K562 (cell line): ENCODE data around the gene SEC14L1. TPM values are rescaled to one million over a fixed set of nuclear protein-coding genes. Genes with fewer than 3 reads are reported as not detected.
A peak's percentile ranks its signal among the peaks of the same experiment; 100 is the strongest.

Experiments used
- CBX8 ChIP-seq: fragments of 200-600 bp; sonication (generic); IDR thresholded peaks from 2 replicates; pipeline ENCODE4 v1.6.1; 2012; ENCODE audit warnings: borderline replicate concordance, mixed run types, low read depth, mild to moderate bottlenecking, moderate library complexity, mixed read lengths, low read length, control low read depth, inconsistent platforms; ENCODE audit not compliant: poor library complexity, severe bottlenecking; ENCODE audit errors: extremely low read depth
- ESRRB ChIP-seq: fragments of 250-450 bp; sonication (Bioruptor Pico); IDR thresholded peaks from 2 replicates; pipeline ENCODE4 v1.5.0; 2020; ENCODE audit warnings: mild to moderate bottlenecking, moderate library complexity, borderline replicate concordance
- GATAD2A ChIP-seq: fragments of 450-650 bp; IDR thresholded peaks from 2 replicates; pipeline ENCODE4 v1.6.1; 2017
- HIVEP1 ChIP-seq: fragments of 250-450 bp; sonication (Bioruptor Pico); IDR thresholded peaks from 2 replicates; pipeline ENCODE4 v1.4.0; 2020; ENCODE audit warnings: mild to moderate bottlenecking
- HMG20A ChIP-seq: fragments of 450-650 bp; formaldehyde crosslinking; conservative IDR thresholded peaks from 2 replicates; pipeline ENCODE4 v1.4.0; 2020; ENCODE audit warnings: mild to moderate bottlenecking, mixed read lengths
- JUN ChIP-seq, 2 experiments: sonication (generic) in 1 of 2; formaldehyde crosslinking in 1 of 2; IDR thresholded peaks; 2 replicates each; pipeline versions ENCODE4 v1.6.1 to v1.8.0; 2012 to 2022; ENCODE audit warnings: borderline replicate concordance in 2 of 2, mild to moderate bottlenecking in 2 of 2, improper control_type of control experiment in 1 of 2, low read depth in 1 of 2, low read length in 1 of 2, missing genetic modification reagents in 1 of 2
- NELFE ChIP-seq: IDR thresholded peaks from 2 replicates; pipeline ENCODE4 v1.6.1; 2011; ENCODE audit warnings: mild to moderate bottlenecking; ENCODE audit not compliant: insufficient read depth, insufficient read length
- POLR2G ChIP-seq: fragments of 200-400 bp; formaldehyde crosslinking; IDR thresholded peaks from 2 replicates; pipeline ENCODE4 v1.6.1; 2017; ENCODE audit warnings: low read depth, mild to moderate bottlenecking, antibody characterized with exemption, low read length, moderate library complexity
- RFX5 ChIP-seq: IDR thresholded peaks from 2 replicates; pipeline ENCODE4 v1.6.1; 2011; ENCODE audit warnings: low read depth, mild to moderate bottlenecking, improper control_type of control experiment, low read length
- SMAD3 ChIP-seq: fragments of 450-650 bp; formaldehyde crosslinking; conservative IDR thresholded peaks from 2 replicates; pipeline ENCODE4 v1.4.0; 2020; ENCODE audit warnings: mild to moderate bottlenecking
- SNRNP70 ChIP-seq: fragments of 200-400 bp; formaldehyde crosslinking; optimal IDR thresholded peaks from 2 replicates; pipeline ENCODE3; 2017; ENCODE audit warnings: low read depth, low read length
- TAL1 ChIP-seq: fragments of 450-650 bp; IDR thresholded peaks from 2 replicates; pipeline ENCODE4 v1.6.1; 2016; ENCODE audit warnings: mild to moderate bottlenecking
- ZNF143 ChIP-seq: sonication (generic); formaldehyde crosslinking; IDR thresholded peaks from 2 replicates; pipeline ENCODE4 v1.9.0; 2022; ENCODE audit warnings: mild to moderate bottlenecking, missing genetic modification reagents
- ZNF23 ChIP-seq: fragments of 250-450 bp; sonication (Bioruptor Pico); IDR thresholded peaks from 2 replicates; pipeline ENCODE4 v1.4.0; 2020; ENCODE audit warnings: mild to moderate bottlenecking
- polyA plus RNA-seq, 8 experiments: library from polyadenylated mRNA; depleted of rRNA in 4 of 8; stranded (reverse) in 5 of 8; unstranded in 3 of 8; fragments of >200 nt; fragmentation: Nextera tagmentation in 2 of 8; fragmentation: Illumina TruSeq in 1 of 8; extraction: Ambion mirVana in 2 of 8; extraction: Trizol in 1 of 8; gene quantifications; 2 replicates each; pipeline versions ENCODE4 v1.2.1 to v1.2.3, GENCODE V29; 2011 to 2014; ENCODE audit warnings: inconsistent platforms in 1 of 8, missing spikeins in 1 of 8
- total RNA-seq, 7 experiments: library from RNA; depleted of rRNA in 6 of 7; stranded (reverse); fragments of >200 nt in 6 of 7; fragmentation: Illumina TruSeq in 2 of 7; extraction: Trizol in 2 of 7; gene quantifications; 2 replicates each; pipeline versions ENCODE4 v1.2.1 to v1.2.3, GENCODE V29; 2011 to 2021; ENCODE audit warnings: low replicate concordance in 1 of 7
- TF ChIP-seq, protein P1 (sequence below): conservative IDR thresholded peaks from 2 replicates; pipeline ENCODE4 v1.6.1; 2011; ENCODE audit warnings: low read depth, mild to moderate bottlenecking, low read length; ENCODE audit not compliant: control insufficient read depth
- TF ChIP-seq, protein P2 (sequence below): fragments of 250-450 bp; sonication (Bioruptor Pico); IDR thresholded peaks from 2 replicates; pipeline ENCODE4 v1.5.0; 2021
- TF ChIP-seq, protein P3 (sequence below): sonication (generic); formaldehyde crosslinking; IDR thresholded peaks from 2 replicates; pipeline ENCODE4 v1.8.1; 2023; ENCODE audit warnings: missing genetic modification reagents, mild to moderate bottlenecking, borderline replicate concordance
- TF ChIP-seq, protein P4 (sequence below): fragments of 250-450 bp; sonication (Bioruptor Pico); IDR thresholded peaks from 2 replicates; pipeline ENCODE4 v1.8.0; 2022; ENCODE audit warnings: moderate library complexity, mild to moderate bottlenecking, inconsistent platforms

The SEC14L1 gene
- total and polyA plus RNA-seq, 9 of the 15 experiments (the other 6 are each of a cell fraction or from before 2014, with no cell fraction given): 3.1 to 39.7 (median 15.2) TPM

DNA sequence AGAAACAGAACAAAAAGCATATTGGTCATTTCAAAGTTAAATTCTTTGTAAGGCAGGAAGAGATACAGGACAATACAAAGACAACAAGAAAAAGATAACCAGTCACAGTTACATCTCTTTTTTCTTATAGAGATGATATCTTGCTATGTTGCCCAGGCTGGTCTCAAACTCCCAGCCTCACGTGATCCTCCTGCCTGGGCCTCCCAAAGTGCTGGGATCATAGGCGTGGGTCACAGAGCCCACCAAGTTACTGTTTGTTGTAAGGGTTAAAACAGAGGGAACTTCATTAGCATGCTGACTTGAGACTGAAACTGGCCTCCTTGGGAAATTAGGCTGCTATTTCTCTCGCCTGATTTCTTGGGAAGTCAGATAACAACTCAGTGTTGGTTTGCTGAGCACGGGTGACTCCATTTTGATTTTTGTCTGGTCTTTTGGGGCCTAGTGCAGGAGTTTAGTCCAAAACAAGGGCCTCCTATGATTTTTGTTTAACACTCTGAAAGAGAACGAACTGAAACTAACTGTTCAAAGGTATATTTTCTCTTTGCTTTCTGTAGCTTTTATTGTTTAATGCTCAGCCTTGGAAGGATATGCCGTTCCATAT lies 31.5 kb upstream of the SEC14L1 start (continued):
- TF ChIP-seq, protein P1, sequence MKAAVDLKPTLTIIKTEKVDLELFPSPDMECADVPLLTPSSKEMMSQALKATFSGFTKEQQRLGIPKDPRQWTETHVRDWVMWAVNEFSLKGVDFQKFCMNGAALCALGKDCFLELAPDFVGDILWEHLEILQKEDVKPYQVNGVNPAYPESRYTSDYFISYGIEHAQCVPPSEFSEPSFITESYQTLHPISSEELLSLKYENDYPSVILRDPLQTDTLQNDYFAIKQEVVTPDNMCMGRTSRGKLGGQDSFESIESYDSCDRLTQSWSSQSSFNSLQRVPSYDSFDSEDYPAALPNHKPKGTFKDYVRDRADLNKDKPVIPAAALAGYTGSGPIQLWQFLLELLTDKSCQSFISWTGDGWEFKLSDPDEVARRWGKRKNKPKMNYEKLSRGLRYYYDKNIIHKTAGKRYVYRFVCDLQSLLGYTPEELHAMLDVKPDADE: no peak
- TF ChIP-seq, protein P2, sequence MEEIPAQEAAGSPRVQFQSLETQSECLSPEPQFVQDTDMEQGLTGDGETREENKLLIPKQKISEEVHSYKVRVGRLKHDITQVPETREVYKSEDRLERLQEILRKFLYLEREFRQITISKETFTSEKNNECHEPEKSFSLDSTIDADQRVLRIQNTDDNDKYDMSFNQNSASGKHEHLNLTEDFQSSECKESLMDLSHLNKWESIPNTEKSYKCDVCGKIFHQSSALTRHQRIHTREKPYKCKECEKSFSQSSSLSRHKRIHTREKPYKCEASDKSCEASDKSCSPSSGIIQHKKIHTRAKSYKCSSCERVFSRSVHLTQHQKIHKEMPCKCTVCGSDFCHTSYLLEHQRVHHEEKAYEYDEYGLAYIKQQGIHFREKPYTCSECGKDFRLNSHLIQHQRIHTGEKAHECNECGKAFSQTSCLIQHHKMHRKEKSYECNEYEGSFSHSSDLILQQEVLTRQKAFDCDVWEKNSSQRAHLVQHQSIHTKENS: no peak
- TF ChIP-seq JUN (IDR thresholded peaks at IDR 0.05; ENCODE audit: borderline replicate concordance, low read depth, low read length) (no peak), JUN (CRISPR knock-in tag; IDR thresholded peaks at IDR 0.05; ENCODE audit: borderline replicate concordance) (no peak), SNRNP70 (no peak), SMAD3 (CRISPR knock-in tag) (peak; percentile 91), GATAD2A (peak; percentile 80; the same call in 1 of the 2 replicates), ESRRB (CRISPR knock-in tag) (no peak), ZNF143 (no peak), POLR2G (no peak), RFX5 (no peak), HMG20A (CRISPR knock-in tag) (no peak), TAL1 (no peak), ZNF23 (CRISPR knock-in tag) (0 out of 2 replicates have a peak, but pooled peaks have one; percentile 28), NELFE (no peak), CBX8 (no peak), HIVEP1 (CRISPR knock-in tag) (0 out of 2 replicates have a peak, but pooled peaks have one; percentile 70)
- TF ChIP-seq, protein P3, sequence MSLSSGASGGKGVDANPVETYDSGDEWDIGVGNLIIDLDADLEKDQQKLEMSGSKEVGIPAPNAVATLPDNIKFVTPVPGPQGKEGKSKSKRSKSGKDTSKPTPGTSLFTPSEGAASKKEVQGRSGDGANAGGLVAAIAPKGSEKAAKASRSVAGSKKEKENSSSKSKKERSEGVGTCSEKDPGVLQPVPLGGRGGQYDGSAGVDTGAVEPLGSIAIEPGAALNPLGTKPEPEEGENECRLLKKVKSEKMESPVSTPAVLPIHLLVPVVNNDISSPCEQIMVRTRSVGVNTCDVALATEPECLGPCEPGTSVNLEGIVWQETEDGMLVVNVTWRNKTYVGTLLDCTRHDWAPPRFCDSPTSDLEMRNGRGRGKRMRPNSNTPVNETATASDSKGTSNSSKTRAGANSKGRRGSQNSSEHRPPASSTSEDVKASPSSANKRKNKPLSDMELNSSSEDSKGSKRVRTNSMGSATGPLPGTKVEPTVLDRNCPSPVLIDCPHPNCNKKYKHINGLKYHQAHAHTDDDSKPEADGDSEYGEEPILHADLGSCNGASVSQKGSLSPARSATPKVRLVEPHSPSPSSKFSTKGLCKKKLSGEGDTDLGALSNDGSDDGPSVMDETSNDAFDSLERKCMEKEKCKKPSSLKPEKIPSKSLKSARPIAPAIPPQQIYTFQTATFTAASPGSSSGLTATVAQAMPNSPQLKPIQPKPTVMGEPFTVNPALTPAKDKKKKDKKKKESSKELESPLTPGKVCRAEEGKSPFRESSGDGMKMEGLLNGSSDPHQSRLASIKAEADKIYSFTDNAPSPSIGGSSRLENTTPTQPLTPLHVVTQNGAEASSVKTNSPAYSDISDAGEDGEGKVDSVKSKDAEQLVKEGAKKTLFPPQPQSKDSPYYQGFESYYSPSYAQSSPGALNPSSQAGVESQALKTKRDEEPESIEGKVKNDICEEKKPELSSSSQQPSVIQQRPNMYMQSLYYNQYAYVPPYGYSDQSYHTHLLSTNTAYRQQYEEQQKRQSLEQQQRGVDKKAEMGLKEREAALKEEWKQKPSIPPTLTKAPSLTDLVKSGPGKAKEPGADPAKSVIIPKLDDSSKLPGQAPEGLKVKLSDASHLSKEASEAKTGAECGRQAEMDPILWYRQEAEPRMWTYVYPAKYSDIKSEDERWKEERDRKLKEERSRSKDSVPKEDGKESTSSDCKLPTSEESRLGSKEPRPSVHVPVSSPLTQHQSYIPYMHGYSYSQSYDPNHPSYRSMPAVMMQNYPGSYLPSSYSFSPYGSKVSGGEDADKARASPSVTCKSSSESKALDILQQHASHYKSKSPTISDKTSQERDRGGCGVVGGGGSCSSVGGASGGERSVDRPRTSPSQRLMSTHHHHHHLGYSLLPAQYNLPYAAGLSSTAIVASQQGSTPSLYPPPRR (CRISPR knock-in tag): no peak
- TF ChIP-seq, protein P4, sequence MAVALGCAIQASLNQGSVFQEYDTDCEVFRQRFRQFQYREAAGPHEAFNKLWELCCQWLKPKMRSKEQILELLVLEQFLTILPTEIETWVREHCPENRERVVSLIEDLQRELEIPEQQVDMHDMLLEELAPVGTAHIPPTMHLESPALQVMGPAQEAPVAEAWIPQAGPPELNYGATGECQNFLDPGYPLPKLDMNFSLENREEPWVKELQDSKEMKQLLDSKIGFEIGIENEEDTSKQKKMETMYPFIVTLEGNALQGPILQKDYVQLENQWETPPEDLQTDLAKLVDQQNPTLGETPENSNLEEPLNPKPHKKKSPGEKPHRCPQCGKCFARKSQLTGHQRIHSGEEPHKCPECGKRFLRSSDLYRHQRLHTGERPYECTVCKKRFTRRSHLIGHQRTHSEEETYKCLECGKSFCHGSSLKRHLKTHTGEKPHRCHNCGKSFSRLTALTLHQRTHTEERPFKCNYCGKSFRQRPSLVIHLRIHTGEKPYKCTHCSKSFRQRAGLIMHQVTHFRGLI (CRISPR knock-in tag): peak; percentile 90
